T-helper 2 cell treated with Interferon-gamma antibody and Interleukin-4, amounts not matched to agents 100 ng/mL and 5 ng/mL, for 36 hours (primary cell): ENCODE results near the gene LINGO4. TPM values are rescaled to one million over a fixed set of nuclear protein-coding genes. Genes with fewer than 3 reads are reported as not detected.
"Not testable (repeated sequence)": the region's sequence is repeated elsewhere in the genome, so short reads cannot be mapped to it uniquely, and the experiment has no call there.

Experiments
- intact Hi-C: fragments of 100-400 bp; cut with micrococcal nuclease; formaldehyde crosslinking; loops from one replicate; pipeline ENCODE4 v1.15.1; 2023
- total RNA-seq: library from RNA; stranded (reverse); gene quantifications from 2 replicates; pipeline ENCODE4 v1.2.3, GENCODE V29; 2022

The LINGO4 gene
- total RNA-seq, 1 donor from 2014 or later: not detected

- intact Hi-C loops: loop anchor here (1.0 to 5.0 kb wide), 5 partner anchors 27 to 244 kb away; partner anchors contain the start of genes C2CD4D, MRPL9 and S100A10
Observed at GRCh38 chr1:151790071-151790939, 14.9 kb downstream of the LINGO4 start, which contains the start of gene TDRKH. Gene TDRKH (minus strand): TSS chr1:151790500. CDS start chr1:151783022, 7,478 bp downstream.

DNA sequence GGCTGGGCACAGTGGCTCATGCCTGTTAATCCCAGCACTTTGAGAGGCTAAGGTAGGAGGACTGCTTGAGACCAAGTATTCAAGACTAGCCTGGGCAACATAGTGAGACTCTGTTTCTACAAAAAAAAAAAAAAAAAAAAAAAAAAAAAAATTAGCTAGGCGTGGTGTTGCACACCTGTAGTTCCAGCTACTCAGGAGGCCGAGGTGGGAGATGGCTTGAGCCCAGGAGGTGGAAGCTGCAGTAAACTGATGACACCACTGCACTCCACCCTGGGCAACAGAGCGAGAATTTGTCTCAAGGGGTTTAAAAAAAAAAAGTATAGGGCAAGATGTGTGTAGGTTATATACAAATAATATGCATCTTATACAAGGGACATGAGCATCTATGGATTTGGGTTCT, 17.5 kb downstream of the LINGO4 start:
- intact Hi-C loops: no loop called here

DNA sequence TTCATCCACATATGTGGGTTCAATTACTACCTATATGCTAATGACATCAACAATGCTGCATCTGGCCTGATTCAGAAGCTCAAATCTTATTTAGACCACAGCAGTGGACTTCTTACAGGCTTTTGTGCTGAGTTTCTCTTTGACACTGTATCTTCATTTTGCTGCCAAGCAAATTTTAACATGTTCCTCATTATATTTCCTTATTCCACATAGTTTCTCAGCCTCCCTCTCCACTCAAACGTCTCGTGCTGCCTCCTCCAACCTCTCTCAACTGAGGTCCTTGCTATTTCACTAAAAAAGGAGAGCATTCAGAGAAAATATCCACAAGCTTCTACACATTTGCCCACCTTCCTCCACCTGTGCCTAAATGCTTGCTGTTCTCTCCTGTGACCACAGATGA, 21.4 kb downstream of the LINGO4 start:
- intact Hi-C loops: no loop called here

GRCh38 chr1:151782741-151783140, 22.5 kb downstream of the LINGO4 start:
- intact Hi-C loops: no loop called here

GRCh38 chr1:151782026-151782425, 23.2 kb downstream of the LINGO4 start:
- intact Hi-C loops: not testable (repeated sequence)

DNA sequence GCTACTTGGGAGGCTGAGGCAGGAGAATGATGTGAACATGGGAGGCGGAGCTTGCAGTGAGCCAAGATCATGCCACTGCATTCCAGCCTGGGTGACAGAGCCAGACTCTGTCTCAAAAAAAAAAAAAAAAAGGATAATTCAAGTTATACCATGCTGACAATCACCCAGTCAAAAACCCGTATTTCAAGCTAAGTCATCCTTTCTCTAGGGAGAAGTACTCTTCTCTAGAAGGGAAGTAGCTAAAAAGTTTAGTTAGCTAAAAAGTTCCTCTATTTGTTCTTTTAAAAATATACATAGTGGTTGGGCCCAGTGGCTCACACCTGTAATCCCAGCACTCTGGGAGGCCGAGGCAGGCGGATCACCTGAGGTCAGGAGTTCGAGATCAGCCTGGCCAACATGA, 24.5 kb downstream of the LINGO4 start:
- intact Hi-C loops: not testable (repeated sequence)

DNA sequence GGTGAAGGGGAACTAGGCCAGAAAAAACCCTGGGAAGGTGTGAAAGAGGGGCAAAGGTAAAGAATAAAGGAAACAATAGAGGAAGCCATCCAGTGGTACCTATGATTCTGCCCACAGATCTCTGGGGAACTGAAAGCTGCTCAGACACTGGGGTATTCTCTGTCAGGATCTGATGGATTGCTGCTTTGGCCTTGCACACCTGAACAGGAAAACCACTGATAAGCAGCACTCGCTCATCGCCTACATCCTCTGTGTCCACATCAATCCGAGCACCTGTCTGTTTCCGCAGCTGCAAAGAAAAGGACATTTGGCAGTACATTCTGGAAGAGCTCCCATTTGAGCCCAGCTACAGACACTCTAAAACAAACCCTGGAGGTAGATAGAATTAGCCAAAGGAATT, 25.4 kb downstream of the LINGO4 start:
- intact Hi-C loops: no loop called here

- intact Hi-C loops: no loop called here
Observed at GRCh38 chr1:151777317-151777716, 27.9 kb downstream of the LINGO4 start.

- intact Hi-C loops: no loop called here
Observed at GRCh38 chr1:151776665-151777062, 28.6 kb downstream of the LINGO4 start.

GRCh38 chr1:151775894-151776664, 29.1 kb downstream of the LINGO4 start:
- intact Hi-C loops: no loop called here

- intact Hi-C loops: no loop called here
Observed at GRCh38 chr1:151774256-151774922, 30.8 kb downstream of the LINGO4 start.

DNA sequence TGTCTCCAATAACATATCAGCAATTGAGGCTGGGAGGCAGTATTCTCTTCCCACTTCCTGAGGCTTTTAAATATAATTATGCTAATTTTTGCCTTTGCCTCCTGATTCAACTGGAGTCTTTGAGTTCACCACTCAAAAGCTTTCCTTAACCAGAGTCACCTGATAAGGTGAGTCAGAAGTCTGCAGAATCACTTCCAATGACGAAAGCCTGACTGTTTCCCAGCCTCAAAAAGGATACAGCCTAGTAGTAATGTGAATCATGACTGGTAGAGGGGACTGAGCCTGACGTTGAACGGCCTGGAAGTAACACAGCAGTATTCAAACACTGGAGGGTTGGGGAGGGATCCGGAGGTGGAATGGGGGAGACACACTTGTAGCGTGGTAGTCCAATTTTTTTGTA, 31.5 kb downstream of the LINGO4 start:
- intact Hi-C loops: no loop called here

DNA sequence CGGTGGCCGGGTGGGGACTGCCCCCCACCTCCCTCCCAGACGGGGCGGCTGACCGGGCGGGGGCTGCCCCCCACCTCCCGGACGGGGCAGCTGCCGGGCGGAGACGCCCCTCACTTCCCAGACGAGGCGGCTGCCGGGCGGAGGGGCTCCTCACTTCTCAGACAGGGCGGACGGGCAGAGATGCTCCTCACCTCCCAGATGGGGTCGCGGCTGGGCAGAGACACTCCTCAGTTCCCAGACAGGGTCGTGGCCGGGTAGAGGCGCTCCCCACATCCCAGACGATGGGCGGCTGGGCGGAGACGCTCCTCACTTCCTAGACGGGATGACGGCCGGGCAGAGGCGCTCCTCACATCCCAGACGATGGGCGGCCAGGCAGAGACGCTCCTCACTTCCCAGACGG, 35.9 kb downstream of the LINGO4 start:
- intact Hi-C loops: not testable (repeated sequence)

- intact Hi-C loops: not testable (repeated sequence)
Observed at GRCh38 chr1:151768351-151769066, 36.7 kb downstream of the LINGO4 start.

- intact Hi-C loops: loop anchor here (1.0 to 2.0 kb wide), 3 partner anchors 26 to 153 kb away; partner anchors contain the start of gene TDRKH
Observed at GRCh38 chr1:151763990-151764389, 41.2 kb downstream of the LINGO4 start.

- intact Hi-C loops: loop anchor here (1.0 to 2.0 kb wide), 3 partner anchors 27 to 152 kb away; partner anchors contain the start of gene TDRKH
Observed at GRCh38 chr1:151762941-151763921, 42.0 kb downstream of the LINGO4 start, which contains the start of gene MRPL9. Gene MRPL9 (minus strand): TSS chr1:151763496. CDS start chr1:151763479, 17 bp downstream.

GRCh38 chr1:151760597-151761385, 44.4 kb downstream of the LINGO4 start:
- intact Hi-C loops: no loop called here

DNA sequence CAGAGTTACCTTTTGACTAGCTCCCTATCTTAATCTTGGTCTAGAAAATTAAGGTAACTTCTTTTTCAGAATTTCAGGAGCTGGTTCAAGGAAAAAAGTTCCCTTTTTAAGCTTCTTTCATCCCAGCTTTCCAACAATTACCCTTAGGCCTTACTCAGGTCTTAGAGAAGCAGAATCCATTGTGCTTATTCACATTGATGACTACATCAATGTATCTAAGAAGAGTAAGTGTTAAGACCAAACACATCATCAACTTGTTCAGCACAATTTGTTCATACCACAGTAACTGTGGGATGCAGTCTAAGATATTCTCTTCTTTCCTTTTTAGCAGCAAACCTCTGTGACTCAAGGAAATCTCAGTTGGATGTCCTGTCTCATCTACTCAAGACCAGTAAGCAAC, 46.0 kb downstream of the LINGO4 start:
- intact Hi-C loops: no loop called here

- intact Hi-C loops: no loop called here
Observed at GRCh38 chr1:151756291-151756690, 48.9 kb downstream of the LINGO4 start.
